GM19468 (cell line): ENCODE results near the gene GRIP2.

Source experiments
- ATAC-seq: cut with Tn5 transposase; IDR thresholded peaks from one replicate; pipeline ENCODE4 v1.9.1; 2021; ENCODE audit warnings: mild to moderate bottlenecking, moderate library complexity, moderate number of reproducible peaks; ENCODE audit not compliant: unreplicated experiment; ENCODE audit errors: extremely low read depth

The GRIP2 gene

DNA sequence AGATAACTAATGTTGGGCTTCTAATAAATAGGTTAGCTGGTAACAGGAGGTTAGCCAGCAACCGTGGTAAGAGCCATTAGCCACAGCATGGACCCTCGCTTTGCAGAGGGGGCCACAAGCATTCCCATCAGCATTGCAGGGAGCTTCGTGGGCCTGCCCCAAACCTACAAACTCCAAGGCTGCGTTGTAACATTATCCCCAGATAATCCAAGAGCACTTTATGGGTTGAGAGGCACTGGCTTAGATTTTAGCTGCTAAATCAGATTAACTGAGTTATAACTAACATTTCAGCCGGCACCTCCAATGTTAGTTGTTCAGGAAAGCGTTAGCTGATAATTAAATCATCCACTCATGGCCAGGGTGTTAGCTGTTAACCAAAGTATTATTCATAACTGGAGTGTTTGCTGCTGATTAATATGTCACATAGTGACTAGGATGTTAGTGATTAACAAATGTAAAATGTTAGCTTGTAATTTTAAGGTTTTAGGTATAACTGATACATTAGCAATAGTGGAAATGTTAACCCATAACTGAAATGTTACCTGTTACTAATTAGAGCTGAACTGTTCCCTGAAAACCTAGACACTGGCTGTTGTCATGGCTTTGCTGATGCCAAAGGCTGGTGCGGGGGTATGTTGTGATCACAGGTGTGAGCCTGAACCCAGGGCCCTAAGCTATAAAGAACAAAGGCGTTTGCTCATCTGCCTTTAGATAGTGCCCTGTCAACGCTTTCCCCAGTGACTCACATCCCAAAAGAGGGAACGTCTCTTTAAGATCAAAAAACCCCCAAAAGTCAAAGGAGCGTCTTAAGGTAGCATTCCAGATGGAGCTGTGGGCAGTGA, 81.5 kb downstream of the GRIP2 start:
- peak; percentile 21 for ATAC-seq

DNA sequence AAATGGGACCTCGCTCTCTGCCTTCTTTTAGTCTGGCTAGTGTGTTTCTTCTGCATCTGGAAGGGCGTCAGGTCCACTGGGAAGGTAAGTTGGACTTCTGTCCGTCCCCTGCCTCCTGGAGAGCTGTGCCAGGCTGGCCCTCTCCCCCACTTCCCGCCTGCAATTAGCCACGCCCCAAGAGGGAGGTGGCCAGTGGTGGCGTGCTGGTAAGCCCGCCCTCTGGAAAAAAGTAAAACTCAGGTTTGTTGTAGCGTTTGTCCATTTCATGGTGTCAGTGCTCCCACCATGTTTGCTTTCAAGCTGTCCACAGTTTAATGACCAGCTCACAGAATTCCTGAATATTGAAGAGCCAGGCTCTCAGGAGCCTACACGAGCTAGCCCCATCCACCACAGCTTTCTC, 82.1 kb downstream of the GRIP2 start:
- no peak for ATAC-seq

DNA sequence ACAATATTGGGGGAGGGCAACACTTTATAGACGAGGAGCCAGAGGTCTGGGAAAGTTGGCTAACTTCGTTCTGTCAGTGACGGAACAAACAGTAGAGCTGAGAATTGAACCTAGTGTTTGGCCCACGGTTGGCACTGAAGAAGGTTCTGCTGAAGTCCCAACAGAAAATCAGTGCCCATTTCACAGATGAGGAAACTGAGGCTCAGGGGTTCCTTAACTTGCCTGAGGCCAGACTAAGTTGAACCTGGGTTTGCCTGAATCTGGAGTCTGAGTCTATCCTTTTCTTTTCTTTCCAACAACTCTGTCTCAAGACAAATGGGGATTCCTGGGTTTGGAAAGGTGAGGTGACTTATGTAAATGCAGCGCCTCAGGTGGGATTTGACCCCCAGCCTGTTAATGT, 82.7 kb downstream of the GRIP2 start:
- no peak for ATAC-seq

DNA sequence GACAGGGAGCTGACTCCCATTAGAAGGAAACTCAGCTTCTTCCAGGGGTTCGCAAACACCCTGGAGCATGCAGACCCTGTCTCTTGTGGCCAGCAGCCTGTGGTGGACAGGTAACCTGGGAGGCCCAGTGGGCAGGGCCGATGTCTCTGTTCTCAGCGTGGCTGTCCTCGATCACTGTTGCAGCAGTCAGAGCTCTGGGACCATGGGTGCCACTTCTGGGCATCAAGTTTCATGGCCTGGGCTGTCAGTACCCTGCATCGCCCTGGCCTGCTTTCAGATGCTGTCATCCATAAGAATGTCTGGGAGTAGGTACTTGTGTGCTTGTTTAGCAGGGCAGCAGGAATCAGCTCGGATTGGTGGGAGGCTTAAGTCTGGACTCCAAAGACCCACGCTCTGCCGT, 83.3 kb downstream of the GRIP2 start:
- no peak for ATAC-seq

DNA sequence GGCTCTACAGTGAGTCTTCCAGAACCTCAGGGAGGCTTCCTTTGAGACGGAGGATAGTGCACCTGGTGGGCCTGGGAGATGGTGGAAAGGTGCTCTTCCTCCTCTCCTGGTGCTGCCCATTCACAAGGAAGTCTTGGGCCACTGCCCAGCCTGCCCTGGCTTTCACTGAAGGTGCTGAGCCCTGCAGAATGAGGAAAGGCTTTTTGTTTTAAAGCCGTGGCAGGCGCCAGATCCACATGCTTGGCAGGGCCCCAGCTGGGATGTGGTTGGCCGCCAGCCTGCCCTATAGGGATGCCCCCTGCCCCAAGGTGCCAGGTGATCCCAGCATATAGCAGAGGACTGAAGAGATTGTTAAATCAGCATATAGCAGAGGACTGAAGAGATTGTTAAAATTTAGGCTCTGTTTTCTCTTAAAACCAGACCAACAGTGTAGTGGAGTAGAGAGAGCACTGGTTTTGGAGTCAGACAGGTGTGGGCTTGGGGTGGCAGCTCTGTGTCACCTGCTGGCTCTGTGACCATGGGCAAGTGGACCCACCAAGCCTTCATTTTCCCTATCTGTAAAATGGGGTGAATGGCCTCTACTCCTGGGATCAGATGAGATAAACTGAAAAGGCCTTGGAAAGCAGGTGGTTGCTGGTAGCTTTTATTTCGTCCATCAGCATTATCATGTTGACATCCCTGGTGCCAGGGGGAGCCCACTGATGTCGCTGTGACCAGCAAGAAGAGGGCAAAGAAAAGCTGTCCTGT, 84.4 kb downstream of the GRIP2 start:
- no peak for ATAC-seq

DNA sequence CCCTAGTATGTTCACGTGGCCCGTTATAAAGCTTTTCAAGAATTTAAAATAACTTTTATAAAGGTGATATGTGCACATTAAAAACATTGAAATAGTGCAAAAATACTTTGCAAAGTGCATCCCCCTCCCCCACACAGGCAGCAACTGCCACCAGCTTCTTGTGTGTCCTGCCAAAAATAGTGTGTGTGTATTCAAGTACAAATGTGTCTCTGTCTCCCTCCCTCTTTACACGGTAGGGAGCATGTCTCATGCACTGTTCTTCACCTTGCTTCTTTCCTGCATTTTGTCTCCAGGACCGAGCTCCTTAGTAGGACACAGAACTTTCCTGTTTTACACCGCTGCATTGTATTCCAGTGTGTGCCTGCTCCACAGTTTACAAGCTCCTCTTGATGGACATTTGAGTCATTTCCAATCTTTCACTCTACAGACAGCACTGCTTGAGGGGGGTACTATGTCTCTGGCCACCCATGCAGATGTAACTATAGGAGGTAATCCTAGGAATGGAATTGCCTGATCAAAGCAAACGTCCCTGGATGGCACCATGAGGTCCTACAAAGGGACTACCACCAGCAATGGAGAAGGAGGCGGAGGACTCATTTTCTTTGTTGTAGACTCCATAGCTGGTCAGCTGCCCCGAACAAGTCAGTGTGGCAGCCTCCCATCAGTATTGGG, 85.4 kb downstream of the GRIP2 start:
- ATAC-seq = no peak

DNA sequence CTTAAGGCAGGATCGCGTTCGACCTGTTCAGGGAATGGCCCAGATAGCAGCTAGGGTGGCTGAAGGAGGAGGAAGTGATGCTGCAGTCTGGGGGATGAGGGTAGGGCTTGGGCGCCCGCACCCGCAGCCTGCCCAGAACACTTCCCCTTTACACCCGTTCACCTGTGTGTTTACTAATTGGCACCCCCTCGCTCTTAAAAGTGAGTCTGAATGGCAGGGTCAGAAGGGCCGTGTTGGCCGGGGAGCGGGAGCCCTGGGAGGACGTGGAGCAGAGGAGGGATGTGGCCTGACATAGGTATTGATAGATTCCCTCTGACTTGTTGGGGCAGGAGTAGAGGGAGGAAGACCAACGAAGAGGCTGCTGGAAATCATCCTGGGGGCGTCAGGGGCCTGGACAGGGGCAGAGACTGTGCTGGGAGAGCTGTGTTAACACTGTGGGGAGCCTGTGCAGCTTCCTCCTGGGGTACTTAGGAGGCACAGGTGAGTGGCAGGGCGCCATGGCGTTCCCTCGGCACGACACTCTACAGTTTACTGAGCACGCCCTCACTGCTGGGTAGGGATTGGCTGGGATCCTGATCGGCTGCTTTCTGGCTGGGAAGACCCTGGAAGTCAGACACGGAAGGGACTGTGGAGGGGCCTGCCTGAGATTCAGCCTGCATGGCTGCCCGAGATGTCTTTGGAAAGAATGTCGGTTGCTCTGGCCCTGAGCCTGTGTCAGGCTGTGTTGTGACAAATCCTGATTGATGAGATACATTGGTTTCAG, 86.1 kb downstream of the GRIP2 start:
- ATAC-seq = no peak

DNA sequence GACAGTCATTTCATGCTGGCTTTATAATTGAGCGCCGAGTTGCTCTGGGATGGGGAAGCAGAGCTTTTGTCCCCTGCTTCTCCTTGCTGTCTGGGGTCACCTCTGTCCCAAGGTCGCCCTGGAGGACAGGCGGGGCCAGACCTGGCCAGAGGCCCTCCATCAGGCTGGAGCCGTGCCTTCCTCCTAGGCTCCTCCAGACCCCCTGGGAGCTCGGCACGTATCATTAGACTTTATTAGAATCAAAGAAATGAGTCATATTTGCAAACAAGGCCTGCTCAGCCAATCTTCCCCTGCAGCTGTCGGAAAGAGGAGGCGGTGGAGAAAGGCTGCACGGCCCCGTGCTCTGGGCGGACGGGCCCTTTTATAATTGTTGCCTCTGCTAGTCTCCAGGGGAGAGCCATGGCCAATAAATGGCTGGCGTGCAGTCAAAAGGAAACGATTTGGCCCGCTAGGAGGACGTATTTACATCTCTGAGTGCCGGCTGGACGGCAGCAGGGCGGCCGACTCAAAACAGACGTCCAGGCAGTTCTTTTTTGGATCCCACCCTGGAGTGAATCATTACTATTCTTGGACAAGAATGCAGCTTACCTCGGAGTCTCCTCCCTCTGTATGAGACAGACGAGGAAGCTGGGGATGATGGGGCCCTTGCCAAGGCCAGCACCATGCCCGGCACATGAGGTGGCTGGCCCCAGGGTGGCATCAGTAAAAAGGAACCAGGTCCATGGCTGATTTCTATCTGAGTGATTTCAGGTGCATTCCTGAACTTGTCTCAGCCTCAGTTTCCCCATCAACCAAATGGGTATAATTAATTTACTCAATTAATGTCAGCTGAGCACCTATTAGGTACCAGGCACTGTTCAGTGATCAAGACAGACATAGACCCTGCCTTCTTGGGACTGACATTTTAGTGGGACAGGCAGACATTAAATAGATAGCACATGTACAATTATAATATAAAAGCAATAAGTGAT, 87.1 kb downstream of the GRIP2 start:
- ATAC-seq = no peak

DNA sequence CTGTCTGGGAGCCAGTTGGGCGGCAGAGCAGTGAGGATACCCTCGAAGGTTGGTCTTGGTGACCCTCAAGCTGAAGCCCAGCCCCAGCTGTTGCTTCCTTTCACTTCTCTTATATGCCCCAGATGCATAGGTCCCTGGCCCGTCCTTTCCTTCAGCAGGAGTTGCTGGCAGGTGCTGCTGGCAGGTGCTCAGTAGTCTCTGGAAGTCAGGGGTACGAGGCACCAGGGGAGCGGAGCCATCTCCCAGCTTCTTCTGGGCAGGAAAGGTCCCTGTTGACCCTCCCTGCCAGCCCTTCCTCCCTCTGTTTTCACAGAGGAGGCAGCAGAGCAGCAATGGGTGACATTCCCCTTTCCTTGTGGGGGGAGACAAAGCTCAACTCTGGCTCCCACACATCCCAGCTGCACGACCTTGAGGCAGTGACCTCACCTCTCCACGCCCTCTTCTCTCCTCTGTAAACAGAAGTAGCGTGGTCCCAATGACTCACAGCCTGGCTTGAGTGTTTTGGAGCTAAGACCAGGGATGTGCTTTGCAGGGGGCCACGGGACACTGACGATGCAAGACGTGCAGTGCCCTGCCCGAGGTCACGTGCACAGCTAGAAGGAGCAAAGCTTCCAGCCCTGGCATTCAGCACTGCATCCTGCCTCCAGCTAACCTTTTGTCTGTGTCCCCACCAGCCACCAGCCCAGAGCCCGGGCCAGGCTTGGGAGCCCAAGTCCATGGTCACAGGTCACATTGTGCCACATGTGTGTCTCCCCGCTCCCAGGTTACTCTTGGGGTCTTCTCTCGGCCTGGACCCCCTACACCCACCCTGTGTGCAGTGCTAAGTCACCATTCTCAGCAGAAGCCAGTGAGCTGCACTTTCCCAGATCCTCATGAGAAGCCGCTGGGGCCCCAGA, 88.0 kb downstream of the GRIP2 start:
- no peak for ATAC-seq

DNA sequence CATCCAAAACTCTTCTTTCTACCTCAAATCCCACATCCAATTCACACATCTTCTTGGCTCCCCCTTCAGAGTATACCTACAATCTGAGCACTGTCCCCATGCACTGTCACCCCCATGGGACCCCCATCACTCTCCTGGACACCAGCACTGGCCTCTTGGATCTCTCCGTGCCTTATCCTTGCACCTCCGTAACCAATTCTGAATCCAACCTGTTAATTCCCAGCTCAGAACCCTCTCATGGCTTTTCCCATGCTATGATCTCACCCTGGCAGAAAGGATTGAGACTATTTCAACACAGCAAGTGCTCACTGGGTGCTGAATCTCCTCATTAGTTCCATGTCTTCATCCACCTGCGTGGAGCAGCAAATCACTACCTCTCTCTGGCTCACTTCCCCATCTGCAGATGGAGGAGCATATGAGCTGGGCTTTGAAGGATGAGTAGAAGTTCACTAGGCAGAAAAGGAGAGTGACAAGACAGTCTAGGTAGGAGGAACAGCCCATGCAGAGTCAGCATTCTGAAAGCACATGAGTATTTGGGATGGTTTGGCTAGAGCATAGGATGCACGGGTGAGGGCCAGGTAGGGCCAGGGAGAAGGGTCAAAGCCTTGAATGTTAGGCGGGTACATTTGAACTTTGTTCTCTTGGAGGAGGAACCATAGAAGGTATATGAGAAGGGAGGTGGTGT, 89.1 kb downstream of the GRIP2 start:
- ATAC-seq = no peak

DNA sequence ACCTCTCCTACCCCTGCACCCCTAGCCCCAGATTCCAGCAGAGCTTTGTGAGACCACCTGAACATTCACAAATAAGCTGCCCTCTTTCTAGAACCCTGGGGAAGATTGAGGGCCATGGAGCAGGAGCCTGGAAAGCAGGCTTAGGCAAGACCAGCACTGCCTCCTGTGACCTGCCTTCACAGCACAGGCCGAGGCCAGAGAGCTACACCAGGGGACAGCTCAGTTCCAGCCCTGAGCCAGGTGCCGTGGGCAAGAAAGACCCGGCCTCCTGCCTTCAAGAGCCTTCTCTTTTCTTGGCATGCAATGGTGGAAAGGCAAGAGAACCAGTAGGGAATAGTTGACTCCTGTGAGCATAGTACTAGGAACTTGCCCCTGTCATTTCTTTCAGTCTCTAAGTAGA, 89.6 kb downstream of the GRIP2 start:
- ATAC-seq = no peak

DNA sequence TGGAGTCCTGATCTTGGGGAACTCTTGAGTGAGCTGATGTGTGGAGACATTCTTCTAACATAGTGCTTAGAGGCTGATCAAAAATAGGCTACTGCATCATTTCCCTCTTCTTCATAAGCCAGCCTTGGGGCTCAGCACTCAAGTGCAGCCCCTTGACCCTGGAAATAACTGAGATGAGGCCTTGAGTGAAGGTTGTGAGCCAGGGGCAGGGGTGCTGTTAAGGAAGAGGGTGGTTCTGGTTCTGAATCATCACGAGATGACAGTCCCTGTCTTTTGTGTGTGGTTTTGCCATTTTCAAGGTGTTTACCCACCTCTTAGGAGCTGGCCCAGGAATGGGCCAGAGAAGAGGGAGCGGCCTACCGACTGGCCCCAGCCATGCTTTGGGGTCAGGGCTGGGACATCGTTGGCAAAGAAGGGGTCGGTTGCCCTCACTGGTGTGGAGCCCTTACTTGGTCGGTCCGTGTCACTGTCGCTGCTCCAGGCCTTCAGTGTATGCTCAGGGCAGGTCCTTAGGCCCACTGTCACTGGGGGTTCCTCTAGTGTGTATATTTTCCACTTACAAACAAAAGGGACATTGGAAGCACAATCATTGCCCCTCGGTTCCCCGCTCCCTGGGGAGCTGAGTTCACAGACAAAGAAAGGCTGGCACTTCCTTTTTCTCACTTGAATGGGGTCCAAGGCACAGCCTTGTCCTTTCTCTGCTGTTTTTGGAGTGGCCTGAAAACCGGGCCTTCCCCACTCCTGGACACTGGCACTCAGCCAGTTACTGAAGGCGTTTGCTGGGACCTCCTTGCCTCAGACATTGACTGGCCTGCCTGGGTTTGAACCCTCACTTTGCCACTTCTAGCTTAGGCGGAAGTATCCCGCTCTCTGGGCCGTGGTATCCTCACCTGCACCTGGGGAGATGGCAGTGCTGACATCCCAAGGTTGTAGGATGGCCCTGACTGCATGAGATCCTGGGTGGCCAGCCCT, 91.1 kb downstream of the GRIP2 start:
- no peak for ATAC-seq

DNA sequence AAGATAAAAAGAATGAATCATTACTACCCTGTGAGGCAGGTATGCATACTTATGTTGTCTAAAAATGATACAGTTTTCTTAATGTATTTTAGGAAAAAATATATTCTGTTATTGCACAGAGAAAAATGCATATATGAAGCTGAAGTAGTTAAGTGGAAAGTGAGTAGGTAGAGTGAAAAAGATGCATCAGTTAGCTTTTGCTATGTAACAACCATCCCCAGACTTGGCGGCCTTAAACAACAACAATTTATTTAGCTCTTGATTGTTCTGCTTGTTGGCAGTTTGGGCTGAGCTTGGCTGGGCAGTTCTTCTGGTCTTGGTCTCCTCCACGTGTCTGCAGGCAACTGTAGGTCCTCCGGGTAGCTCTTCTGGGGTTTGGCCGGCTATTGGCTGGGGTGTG, 92.1 kb downstream of the GRIP2 start:
- ATAC-seq = no peak

DNA sequence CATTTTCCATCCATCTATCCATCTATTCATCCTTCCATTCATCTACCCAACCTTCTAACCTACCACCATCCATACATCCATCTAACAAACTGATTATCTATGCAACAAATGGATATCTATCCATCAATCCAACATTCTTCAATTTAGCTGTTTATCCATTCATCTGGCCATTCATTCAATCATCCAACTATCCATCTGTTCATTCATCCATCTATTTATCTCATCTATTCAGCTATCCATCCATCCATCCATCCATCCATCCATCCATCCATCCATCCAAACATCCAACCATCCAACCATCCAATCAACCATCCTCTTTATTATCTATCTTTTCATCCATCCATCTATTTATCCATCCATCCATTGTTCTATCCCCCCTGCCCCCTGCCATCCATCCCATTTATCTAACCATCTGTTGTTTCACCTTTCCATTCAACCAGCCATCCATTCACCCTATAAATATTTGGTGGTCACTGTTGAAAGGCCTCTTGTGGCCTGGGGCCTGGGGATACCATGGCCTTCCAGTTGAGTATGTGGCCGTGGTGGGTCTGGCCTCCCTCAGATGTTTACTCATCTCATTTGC, 93.1 kb downstream of the GRIP2 start:
- no peak for ATAC-seq

DNA sequence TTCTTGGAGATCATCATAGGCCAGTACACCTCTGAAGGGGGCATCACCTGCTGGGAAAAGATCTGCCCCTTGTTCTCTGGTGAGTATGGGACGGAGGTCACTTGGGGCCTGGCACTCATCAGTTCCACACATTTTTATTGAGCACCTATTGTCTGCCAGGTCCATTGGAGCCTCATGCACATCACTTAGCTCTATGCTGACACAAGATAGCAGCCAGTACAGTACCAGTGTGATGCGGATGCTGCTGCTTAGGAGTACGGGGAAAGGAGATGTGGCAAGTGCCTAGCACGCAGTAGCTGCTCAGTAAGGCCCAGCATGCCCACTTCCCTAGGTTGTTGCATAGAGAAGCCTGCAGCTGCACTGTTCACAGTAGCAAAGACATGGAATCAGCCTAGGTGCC, 94.4 kb downstream of the GRIP2 start:
- no peak for ATAC-seq

DNA sequence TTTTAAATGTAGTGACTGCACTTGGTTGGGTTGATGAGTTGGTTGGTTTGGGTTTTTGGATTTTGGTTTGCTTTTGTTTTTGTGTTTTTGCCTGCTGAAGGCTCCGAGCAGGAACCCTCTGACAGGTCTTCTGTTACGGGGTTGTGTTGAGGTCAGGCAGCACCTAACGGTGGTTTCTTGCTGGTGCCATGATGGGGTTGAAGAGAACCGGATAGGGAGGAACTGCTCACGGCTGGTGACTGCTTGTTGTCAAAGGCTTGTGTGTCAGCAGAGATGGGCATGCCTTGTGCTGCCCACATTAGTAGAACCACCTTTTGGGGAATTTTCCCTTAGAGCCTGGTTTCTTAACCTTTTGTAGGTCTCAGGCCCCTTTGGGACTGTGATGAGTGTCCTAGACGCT, 95.8 kb downstream of the GRIP2 start:
- ATAC-seq = no peak
